WTC11 (cell line): Measurements from ENCODE around the gene KIAA1671. TPM values are rescaled to one million over a fixed set of nuclear protein-coding genes. Genes with fewer than 3 reads are reported as not detected.

Experiments used
- ATAC-seq: fragments of 200-7000 bp; cut with Tn5 transposase; 2 replicates; pipeline ENCODE4 v1.10.0; 2021; ENCODE audit warnings: mild to moderate bottlenecking, moderate library complexity
- CTCF ChIA-PET: fragments of 300-600 bp; sonication (Branson Sonifier 250); formaldehyde crosslinking; loops from one replicate; lab custom pipeline; 2021; ENCODE audit warnings: antibody characterized with exemption; lab: Charles Lee
- POLR2A ChIA-PET: fragments of 350-600 bp; sonication (Branson Sonifier 250); formaldehyde crosslinking; loops from one replicate; lab custom pipeline; 2021; ENCODE audit warnings: antibody characterized with exemption; lab: Charles Lee
- DNase-seq: peaks from one replicate; pipeline ENCODE4 v3.0.0; 2021; ENCODE audit warnings: low spot score
- H3K27ac Mint-ChIP-seq: 2 replicates; pipeline ENCODE4 v1.8.0; 2021; ENCODE audit warnings: mixed read lengths
- H3K27me3 Mint-ChIP-seq: 2 replicates; pipeline ENCODE4 v1.8.0; 2021; ENCODE audit warnings: low read depth, mild to moderate bottlenecking, moderate library complexity, mixed read lengths
- H3K36me3 Mint-ChIP-seq: 2 replicates; pipeline ENCODE4 v1.8.0; 2021; ENCODE audit warnings: mixed read lengths
- H3K4me1 Mint-ChIP-seq: 2 replicates; pipeline ENCODE4 v1.8.0; 2022; ENCODE audit warnings: mixed read lengths
- H3K4me3 Mint-ChIP-seq: 2 replicates; pipeline ENCODE4 v1.8.0; 2021; ENCODE audit warnings: mild to moderate bottlenecking, moderate library complexity, mixed read lengths
- H3K9me3 Mint-ChIP-seq: 2 replicates; pipeline ENCODE4 v1.8.0; 2021; ENCODE audit warnings: mixed read lengths
- ESRRA ChIP-seq: sonication (generic); formaldehyde crosslinking; IDR thresholded peaks from 2 replicates; pipeline ENCODE4 v1.8.1; 2022; ENCODE audit warnings: mild to moderate bottlenecking, missing genetic modification reagents, borderline replicate concordance
- ETV6 ChIP-seq: sonication (generic); formaldehyde crosslinking; IDR thresholded peaks from 2 replicates; pipeline ENCODE4 v1.8.1; 2022; ENCODE audit warnings: mild to moderate bottlenecking, missing genetic modification reagents
- FOXJ3 ChIP-seq: sonication (generic); formaldehyde crosslinking; IDR thresholded peaks from 2 replicates; pipeline ENCODE4 v1.9.0; 2021; ENCODE audit warnings: missing genetic modification reagents, mild to moderate bottlenecking, borderline replicate concordance
- FOXK1 ChIP-seq: sonication (generic); formaldehyde crosslinking; IDR thresholded peaks from 2 replicates; pipeline ENCODE4 v1.8.0; 2022; ENCODE audit warnings: mild to moderate bottlenecking, moderate library complexity, missing genetic modification reagents
- GTF2I ChIP-seq: fragments of 250-450 bp; sonication (Bioruptor Pico); conservative IDR thresholded peaks from 2 replicates; pipeline ENCODE4 v1.4.0; 2021; ENCODE audit warnings: mild to moderate bottlenecking
- HMGA2 ChIP-seq: fragments of 250-450 bp; sonication (Bioruptor Pico); IDR thresholded peaks from 2 replicates; pipeline ENCODE4 v1.4.0; 2021; ENCODE audit warnings: mild to moderate bottlenecking, moderate library complexity
- JAZF1 ChIP-seq: fragments of 250-450 bp; sonication (Bioruptor Pico); IDR thresholded peaks from 2 replicates; pipeline ENCODE4 v1.9.0; 2021; ENCODE audit warnings: moderate library complexity, mild to moderate bottlenecking, inconsistent platforms
- MXD4 ChIP-seq: fragments of 250-450 bp; sonication (Bioruptor Pico); IDR thresholded peaks from 2 replicates; pipeline ENCODE4 v1.8.0; 2021; ENCODE audit warnings: mild to moderate bottlenecking, moderate library complexity, borderline replicate concordance
- OVOL2 ChIP-seq: fragments of 250-450 bp; sonication (Bioruptor Pico); IDR thresholded peaks from 2 replicates; pipeline ENCODE4 v1.9.0; 2021; ENCODE audit warnings: mild to moderate bottlenecking, borderline replicate concordance
- PRRX2 ChIP-seq: fragments of 250-450 bp; sonication (Bioruptor Pico); IDR thresholded peaks from 2 replicates; pipeline ENCODE4 v1.8.0; 2021; ENCODE audit warnings: mild to moderate bottlenecking
- SOX15 ChIP-seq: fragments of 250-450 bp; sonication (Bioruptor Pico); IDR thresholded peaks from 2 replicates; pipeline ENCODE4 v1.9.0; 2021; ENCODE audit warnings: mild to moderate bottlenecking
- TEAD4 ChIP-seq: sonication (generic); formaldehyde crosslinking; IDR thresholded peaks from 2 replicates; pipeline ENCODE4 v1.8.0; 2022; ENCODE audit warnings: mild to moderate bottlenecking, missing genetic modification reagents
- TP53 ChIP-seq: sonication (generic); formaldehyde crosslinking; IDR thresholded peaks from 2 replicates; pipeline ENCODE4 v1.8.1; 2023; ENCODE audit warnings: mild to moderate bottlenecking, missing genetic modification reagents
- ZBTB21 ChIP-seq: sonication (generic); formaldehyde crosslinking; IDR thresholded peaks from 2 replicates; pipeline ENCODE4 v1.8.1; 2023; ENCODE audit warnings: mild to moderate bottlenecking, missing genetic modification reagents, borderline replicate concordance
- ZNF138 ChIP-seq: sonication (generic); formaldehyde crosslinking; conservative IDR thresholded peaks from 2 replicates; pipeline ENCODE4 v1.8.1; 2022; ENCODE audit warnings: mild to moderate bottlenecking, moderate library complexity, missing genetic modification reagents
- ZNF219 ChIP-seq: sonication (generic); formaldehyde crosslinking; IDR thresholded peaks from 2 replicates; pipeline ENCODE4 v1.8.0; 2023; ENCODE audit warnings: missing genetic modification reagents, mild to moderate bottlenecking, borderline replicate concordance
- total RNA-seq: library from RNA; stranded (reverse); gene quantifications from 3 replicates; pipeline ENCODE4 v1.2.3, GENCODE V29; 2021
- TF ChIP-seq, protein P1 (sequence below): fragments of 250-450 bp; sonication (Bioruptor Pico); IDR thresholded peaks from 2 replicates; pipeline ENCODE4 v1.9.0; 2021; ENCODE audit warnings: mild to moderate bottlenecking, borderline replicate concordance
- TF ChIP-seq, protein P2 (sequence below): sonication (generic); formaldehyde crosslinking; IDR thresholded peaks from 2 replicates; pipeline ENCODE4 v1.8.1; 2022; ENCODE audit warnings: missing genetic modification reagents, borderline replicate concordance
- TF ChIP-seq, protein P3 (sequence below): fragments of 200-600 bp; IDR thresholded peaks from 2 replicates; pipeline ENCODE4 v1.8.0; 2022; ENCODE audit warnings: antibody characterized with exemption
- TF ChIP-seq, protein P4 (sequence below): sonication (generic); formaldehyde crosslinking; IDR thresholded peaks from 2 replicates; pipeline ENCODE4 v1.8.1; 2023; ENCODE audit warnings: mild to moderate bottlenecking, missing genetic modification reagents
- TF ChIP-seq, protein P5 (sequence below): sonication (generic); formaldehyde crosslinking; IDR thresholded peaks from 2 replicates; pipeline ENCODE4 v1.8.1; 2022; ENCODE audit warnings: mild to moderate bottlenecking, moderate library complexity, missing genetic modification reagents

KIAA1671 gene
- total RNA-seq, 1 experiment from 2014 or later: 26.0 TPM

DNA sequence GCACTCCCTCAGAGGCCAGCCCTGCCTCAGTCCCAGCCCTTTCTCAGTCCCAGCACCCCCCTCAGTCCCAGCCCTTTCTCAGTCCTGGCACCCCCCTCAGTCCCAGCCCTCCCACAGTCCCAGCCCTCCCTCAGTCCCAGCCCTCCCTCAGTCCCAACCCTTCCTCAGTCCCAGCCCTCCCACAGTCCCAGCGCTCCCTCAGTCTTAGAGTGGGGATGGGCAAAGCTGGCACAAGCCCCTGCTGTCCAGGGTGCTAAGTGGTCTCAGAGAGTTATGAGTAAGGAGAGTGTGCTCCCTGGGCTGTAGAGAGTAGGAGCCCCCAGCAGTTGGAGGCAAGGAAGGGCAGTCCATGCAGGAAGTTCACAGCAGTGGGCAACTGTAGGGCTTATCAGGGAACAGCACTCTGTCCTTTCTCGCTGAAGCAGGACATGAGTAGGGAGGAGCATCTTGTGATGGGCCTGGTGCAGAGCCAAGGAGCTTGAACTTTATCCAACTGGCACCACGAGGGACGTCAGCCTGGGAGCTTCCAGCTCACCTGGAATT is 195.7 kb downstream of the KIAA1671 start (continued):
- TF ChIP-seq, protein P1, sequence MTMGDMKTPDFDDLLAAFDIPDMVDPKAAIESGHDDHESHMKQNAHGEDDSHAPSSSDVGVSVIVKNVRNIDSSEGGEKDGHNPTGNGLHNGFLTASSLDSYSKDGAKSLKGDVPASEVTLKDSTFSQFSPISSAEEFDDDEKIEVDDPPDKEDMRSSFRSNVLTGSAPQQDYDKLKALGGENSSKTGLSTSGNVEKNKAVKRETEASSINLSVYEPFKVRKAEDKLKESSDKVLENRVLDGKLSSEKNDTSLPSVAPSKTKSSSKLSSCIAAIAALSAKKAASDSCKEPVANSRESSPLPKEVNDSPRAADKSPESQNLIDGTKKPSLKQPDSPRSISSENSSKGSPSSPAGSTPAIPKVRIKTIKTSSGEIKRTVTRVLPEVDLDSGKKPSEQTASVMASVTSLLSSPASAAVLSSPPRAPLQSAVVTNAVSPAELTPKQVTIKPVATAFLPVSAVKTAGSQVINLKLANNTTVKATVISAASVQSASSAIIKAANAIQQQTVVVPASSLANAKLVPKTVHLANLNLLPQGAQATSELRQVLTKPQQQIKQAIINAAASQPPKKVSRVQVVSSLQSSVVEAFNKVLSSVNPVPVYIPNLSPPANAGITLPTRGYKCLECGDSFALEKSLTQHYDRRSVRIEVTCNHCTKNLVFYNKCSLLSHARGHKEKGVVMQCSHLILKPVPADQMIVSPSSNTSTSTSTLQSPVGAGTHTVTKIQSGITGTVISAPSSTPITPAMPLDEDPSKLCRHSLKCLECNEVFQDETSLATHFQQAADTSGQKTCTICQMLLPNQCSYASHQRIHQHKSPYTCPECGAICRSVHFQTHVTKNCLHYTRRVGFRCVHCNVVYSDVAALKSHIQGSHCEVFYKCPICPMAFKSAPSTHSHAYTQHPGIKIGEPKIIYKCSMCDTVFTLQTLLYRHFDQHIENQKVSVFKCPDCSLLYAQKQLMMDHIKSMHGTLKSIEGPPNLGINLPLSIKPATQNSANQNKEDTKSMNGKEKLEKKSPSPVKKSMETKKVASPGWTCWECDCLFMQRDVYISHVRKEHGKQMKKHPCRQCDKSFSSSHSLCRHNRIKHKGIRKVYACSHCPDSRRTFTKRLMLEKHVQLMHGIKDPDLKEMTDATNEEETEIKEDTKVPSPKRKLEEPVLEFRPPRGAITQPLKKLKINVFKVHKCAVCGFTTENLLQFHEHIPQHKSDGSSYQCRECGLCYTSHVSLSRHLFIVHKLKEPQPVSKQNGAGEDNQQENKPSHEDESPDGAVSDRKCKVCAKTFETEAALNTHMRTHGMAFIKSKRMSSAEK (CRISPR knock-in tag): no peak
- no peak for TF ChIP-seq TP53 (CRISPR knock-in tag)
- no peak for TF ChIP-seq ETV6 (CRISPR knock-in tag)
- no peak for TF ChIP-seq FOXJ3 (CRISPR knock-in tag)
- TF ChIP-seq JAZF1 (CRISPR knock-in tag): no peak
- TF ChIP-seq SOX15 (CRISPR knock-in tag): no peak
- TF ChIP-seq OVOL2 (CRISPR knock-in tag): no peak
- no peak for TF ChIP-seq ZNF138

DNA sequence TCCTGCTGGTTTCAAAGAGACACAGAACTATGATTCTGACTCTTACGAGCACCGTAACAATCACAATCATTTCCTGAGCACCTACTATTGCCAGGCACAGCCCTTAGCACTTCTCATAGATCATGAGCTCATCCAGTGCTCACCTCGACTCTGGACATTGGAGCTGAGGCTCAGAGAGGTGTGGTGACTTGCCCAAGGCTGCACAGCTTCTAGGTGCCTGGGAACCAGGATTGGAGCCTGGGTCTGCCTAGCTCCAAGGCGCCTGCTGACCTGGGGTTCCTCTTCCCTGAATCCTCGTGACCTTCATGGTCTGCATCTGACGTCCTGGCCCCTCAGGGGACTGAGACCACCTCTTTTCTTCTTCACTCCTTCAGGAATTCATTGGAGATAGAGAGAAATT is 196.5 kb downstream of the KIAA1671 start:
- H3K27me3 Mint-ChIP-seq: no peaks in the 10 kb centered on the region
- H3K4me3 Mint-ChIP-seq: no peak overlapping the region
- DNase-seq (no peak), ATAC-seq (no peak)
- TF ChIP-seq, protein P2, sequence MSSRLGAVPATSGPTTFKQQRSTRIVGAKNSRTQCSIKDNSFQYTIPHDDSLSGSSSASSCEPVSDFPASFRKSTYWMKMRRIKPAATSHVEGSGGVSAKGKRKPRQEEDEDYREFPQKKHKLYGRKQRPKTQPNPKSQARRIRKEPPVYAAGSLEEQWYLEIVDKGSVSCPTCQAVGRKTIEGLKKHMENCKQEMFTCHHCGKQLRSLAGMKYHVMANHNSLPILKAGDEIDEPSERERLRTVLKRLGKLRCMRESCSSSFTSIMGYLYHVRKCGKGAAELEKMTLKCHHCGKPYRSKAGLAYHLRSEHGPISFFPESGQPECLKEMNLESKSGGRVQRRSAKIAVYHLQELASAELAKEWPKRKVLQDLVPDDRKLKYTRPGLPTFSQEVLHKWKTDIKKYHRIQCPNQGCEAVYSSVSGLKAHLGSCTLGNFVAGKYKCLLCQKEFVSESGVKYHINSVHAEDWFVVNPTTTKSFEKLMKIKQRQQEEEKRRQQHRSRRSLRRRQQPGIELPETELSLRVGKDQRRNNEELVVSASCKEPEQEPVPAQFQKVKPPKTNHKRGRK (CRISPR knock-in tag): no peak
- TF ChIP-seq, protein P3, sequence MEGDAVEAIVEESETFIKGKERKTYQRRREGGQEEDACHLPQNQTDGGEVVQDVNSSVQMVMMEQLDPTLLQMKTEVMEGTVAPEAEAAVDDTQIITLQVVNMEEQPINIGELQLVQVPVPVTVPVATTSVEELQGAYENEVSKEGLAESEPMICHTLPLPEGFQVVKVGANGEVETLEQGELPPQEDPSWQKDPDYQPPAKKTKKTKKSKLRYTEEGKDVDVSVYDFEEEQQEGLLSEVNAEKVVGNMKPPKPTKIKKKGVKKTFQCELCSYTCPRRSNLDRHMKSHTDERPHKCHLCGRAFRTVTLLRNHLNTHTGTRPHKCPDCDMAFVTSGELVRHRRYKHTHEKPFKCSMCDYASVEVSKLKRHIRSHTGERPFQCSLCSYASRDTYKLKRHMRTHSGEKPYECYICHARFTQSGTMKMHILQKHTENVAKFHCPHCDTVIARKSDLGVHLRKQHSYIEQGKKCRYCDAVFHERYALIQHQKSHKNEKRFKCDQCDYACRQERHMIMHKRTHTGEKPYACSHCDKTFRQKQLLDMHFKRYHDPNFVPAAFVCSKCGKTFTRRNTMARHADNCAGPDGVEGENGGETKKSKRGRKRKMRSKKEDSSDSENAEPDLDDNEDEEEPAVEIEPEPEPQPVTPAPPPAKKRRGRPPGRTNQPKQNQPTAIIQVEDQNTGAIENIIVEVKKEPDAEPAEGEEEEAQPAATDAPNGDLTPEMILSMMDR: no peak
- TF ChIP-seq ETV6 (CRISPR knock-in tag): no peak
- no peak for TF ChIP-seq GTF2I
- TF ChIP-seq TEAD4 (CRISPR knock-in tag): no peak
- TF ChIP-seq, protein P4, sequence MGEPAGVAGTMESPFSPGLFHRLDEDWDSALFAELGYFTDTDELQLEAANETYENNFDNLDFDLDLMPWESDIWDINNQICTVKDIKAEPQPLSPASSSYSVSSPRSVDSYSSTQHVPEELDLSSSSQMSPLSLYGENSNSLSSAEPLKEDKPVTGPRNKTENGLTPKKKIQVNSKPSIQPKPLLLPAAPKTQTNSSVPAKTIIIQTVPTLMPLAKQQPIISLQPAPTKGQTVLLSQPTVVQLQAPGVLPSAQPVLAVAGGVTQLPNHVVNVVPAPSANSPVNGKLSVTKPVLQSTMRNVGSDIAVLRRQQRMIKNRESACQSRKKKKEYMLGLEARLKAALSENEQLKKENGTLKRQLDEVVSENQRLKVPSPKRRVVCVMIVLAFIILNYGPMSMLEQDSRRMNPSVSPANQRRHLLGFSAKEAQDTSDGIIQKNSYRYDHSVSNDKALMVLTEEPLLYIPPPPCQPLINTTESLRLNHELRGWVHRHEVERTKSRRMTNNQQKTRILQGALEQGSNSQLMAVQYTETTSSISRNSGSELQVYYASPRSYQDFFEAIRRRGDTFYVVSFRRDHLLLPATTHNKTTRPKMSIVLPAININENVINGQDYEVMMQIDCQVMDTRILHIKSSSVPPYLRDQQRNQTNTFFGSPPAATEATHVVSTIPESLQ (CRISPR knock-in tag): no peak
- no peak for TF ChIP-seq PRRX2
- TF ChIP-seq ZNF219: no peak
- TF ChIP-seq FOXK1: no peak
- TF ChIP-seq ZBTB21 (CRISPR knock-in tag): no peak
- TF ChIP-seq MXD4: no peak
- no peak for TF ChIP-seq HMGA2 (CRISPR knock-in tag)
- TF ChIP-seq, protein P5, sequence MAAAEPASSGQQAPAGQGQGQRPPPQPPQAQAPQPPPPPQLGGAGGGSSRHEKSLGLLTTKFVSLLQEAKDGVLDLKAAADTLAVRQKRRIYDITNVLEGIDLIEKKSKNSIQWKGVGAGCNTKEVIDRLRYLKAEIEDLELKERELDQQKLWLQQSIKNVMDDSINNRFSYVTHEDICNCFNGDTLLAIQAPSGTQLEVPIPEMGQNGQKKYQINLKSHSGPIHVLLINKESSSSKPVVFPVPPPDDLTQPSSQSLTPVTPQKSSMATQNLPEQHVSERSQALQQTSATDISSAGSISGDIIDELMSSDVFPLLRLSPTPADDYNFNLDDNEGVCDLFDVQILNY: no peak
- no peak for TF ChIP-seq ESRRA
- POLR2A ChIA-PET: interaction anchor here (1.3 kb wide), 1 partner anchor 38 kb away, joined by 5 read pairs; no protein-coding TSS in a partner anchor
- H3K36me3 Mint-ChIP-seq: no peaks in the 10 kb centered on the region
- no peaks in the 10 kb centered on the region for H3K9me3 Mint-ChIP-seq
- CTCF ChIA-PET: interaction anchor here (0.9 to 4.7 kb wide), 5 partner anchors 10 to 185 kb away, joined by 3 to 22 read pairs (median 7); no protein-coding TSS in a partner anchor
- no peak overlapping the region for H3K27ac Mint-ChIP-seq
- peaks cover 36% of the 10 kb centered on the region for H3K4me1 Mint-ChIP-seq
